Sigmoid colon (tissue), 7 donors: ENCODE data around the gene UBE2Q1. TPM values are rescaled to one million over a fixed set of nuclear protein-coding genes. Genes with fewer than 3 reads are reported as not detected.

Experiments
- DNase-seq: peaks from one replicate; pipeline ENCODE4 v3.0.0-alpha.2; 2019
- H3K27ac ChIP-seq, 4 donors: fragments of 200-600 bp; sonication (generic); one replicate each; pipeline ENCODE4 v1.5.1; 2016 to 2019; ENCODE audit warnings: mild to moderate bottlenecking in 1 of 4
- H3K27me3 ChIP-seq, 3 donors: fragments of 200-600 bp; sonication (generic); one replicate each; pipeline ENCODE4 v1.5.1; 2019; ENCODE audit warnings: mild to moderate bottlenecking in 1 of 3
- H3K36me3 ChIP-seq, 4 donors: fragments of 200-600 bp; sonication (generic); one replicate each; pipeline ENCODE4 v1.5.1; 2016 to 2019
- H3K4me1 ChIP-seq, 4 donors: fragments of 200-600 bp; sonication (generic); one replicate each; pipeline ENCODE4 v1.5.1; 2017 to 2019
- H3K4me3 ChIP-seq, 4 donors: fragments of 200-600 bp; sonication (generic); one replicate each; pipeline ENCODE4 v1.5.1; 2017 to 2019; ENCODE audit warnings: mild to moderate bottlenecking in 2 of 4, moderate library complexity in 1 of 4
- H3K9me3 ChIP-seq, 4 donors: fragments of 200-600 bp in 3 of 4; sonication (generic) in 3 of 4; one replicate each; pipeline versions ENCODE4 v1.5.1 to v1.6.1; 2013 to 2019
- CTCF ChIP-seq, 4 experiments: fragments of 450-650 bp in 3 of 4; fragments of 200-600 bp in 1 of 4; IDR thresholded peaks; one replicate each; pipeline ENCODE4 v1.5.1; 2016 to 2019; ENCODE audit warnings: antibody characterized with exemption in 4 of 4, mild to moderate bottlenecking in 3 of 4, moderate library complexity in 2 of 4
- EP300 ChIP-seq, 4 donors: sonication (generic); formaldehyde crosslinking; IDR thresholded peaks; one replicate each; pipeline ENCODE4 v1.6.1; 2017; ENCODE audit warnings: antibody characterized with exemption in 4 of 4
- POLR2A ChIP-seq, 2 donors: fragments of 450-650 bp; IDR thresholded peaks; one replicate each; pipeline ENCODE4 v1.6.1; 2016; ENCODE audit warnings: antibody characterized with exemption in 2 of 2, mild to moderate bottlenecking in 2 of 2, moderate library complexity in 2 of 2
- POLR2AphosphoS5 ChIP-seq, 4 donors: sonication (generic); formaldehyde crosslinking; IDR thresholded peaks; one replicate each; pipeline ENCODE4 v1.6.1; 2017; ENCODE audit warnings: antibody characterized with exemption in 4 of 4
- WGBS, 2 donors: extraction: QIAGEN DNeasy Blood & Tissue Kit; methylation state at CpG; one replicate each; pipeline ENCODE4 v1.1.7; 2013; 5-methylcytosine and 5-hydroxymethylcytosine counted together
- intact Hi-C: fragments of 100-400 bp; cut with DNase I; formaldehyde crosslinking; loops from one replicate; pipeline ENCODE4 v1.15.1; 2023
- polyA plus RNA-seq, 3 donors: library from polyadenylated mRNA; stranded (reverse); fragments of 200-250 nt; gene quantifications; one replicate each; pipeline ENCODE4 v1.2.3, GENCODE V29; 2013
- total RNA-seq, 4 donors: library from RNA; depleted of rRNA; stranded (reverse); fragments of >200 nt; gene quantifications; one replicate each; pipeline ENCODE4 v1.1.0, GENCODE V29; 2016
- donor health status: healthy with polysubstance abuse.
- donor health status: Bipolar disorder and iron deficiency.
- donor health status: healthy.

Gene UBE2Q1
- total and polyA plus RNA-seq, 7 donors: 15.1 to 40.7 (median 18.9) TPM

GRCh38 chr1:154594811-154595210 is 36.3 kb upstream of the UBE2Q1 start:
- Histone ChIP-seq H3K4me3 (no peak overlapping the region), H3K27me3 (no peaks in the 10 kb centered on the region), H3K4me1 (peaks cover 0 to 11% (median 9%) of the 10 kb centered on the region in 4 donors), H3K36me3 (peaks cover 34 to 95% (median 78%) of the 10 kb centered on the region in 4 donors), H3K9me3 (no peaks in the 10 kb centered on the region), H3K27ac (no peak overlapping the region)
- intact Hi-C loops: no loop called here
- no peak for DNase-seq
- 92 to 93% methylated on average over 7 of the region's 7 CpGs for whole genome bisulfite sequencing, 2 donors
- TF ChIP-seq POLR2A (IDR thresholded peaks at IDR 0.05): no peak
- no peak for TF ChIP-seq POLR2AphosphoS5 (IDR thresholded peaks at IDR 0.05)
- no peak for TF ChIP-seq CTCF (IDR thresholded peaks at IDR 0.05)
- TF ChIP-seq EP300 (IDR thresholded peaks at IDR 0.05): no peak

- no peak overlapping the region for H3K27ac ChIP-seq
- no peaks in the 10 kb centered on the region for H3K4me1 ChIP-seq
- no peaks in the 10 kb centered on the region for H3K9me3 ChIP-seq
- no peak for DNase-seq
- no peaks in the 10 kb centered on the region for H3K27me3 ChIP-seq
- peaks cover 48 to 99% (median 86%) of the 10 kb centered on the region in 4 donors for H3K36me3 ChIP-seq
- no peak overlapping the region for H3K4me3 ChIP-seq
- intact Hi-C loops: no loop called here
- TF ChIP-seq POLR2A (IDR thresholded peaks at IDR 0.05): no peak
- no peak for TF ChIP-seq POLR2AphosphoS5 (IDR thresholded peaks at IDR 0.05)
- no peak for TF ChIP-seq EP300 (IDR thresholded peaks at IDR 0.05)
- TF ChIP-seq CTCF (IDR thresholded peaks at IDR 0.05): no peak
These were observed 34.9 kb upstream of the UBE2Q1 start for GRCh38 chr1:154593390-154593789.

GRCh38 chr1:154591206-154591605 is 32.7 kb upstream of the UBE2Q1 start:
- no peak for DNase-seq
- Histone ChIP-seq H3K4me3 (no peak overlapping the region), H3K27me3 (no peaks in the 10 kb centered on the region), H3K4me1 (no peaks in the 10 kb centered on the region), H3K9me3 (no peaks in the 10 kb centered on the region), H3K36me3 (peaks cover 42 to 99% (median 87%) of the 10 kb centered on the region in 4 donors), H3K27ac (no peak overlapping the region)
- intact Hi-C loops: no loop called here
- WGBS, 2 donors: 93 to 96% methylated on average over 7 of the region's 7 CpGs
- no peak for TF ChIP-seq POLR2AphosphoS5 (IDR thresholded peaks at IDR 0.05)
- no peak for TF ChIP-seq EP300 (IDR thresholded peaks at IDR 0.05)
- no peak for TF ChIP-seq POLR2A (IDR thresholded peaks at IDR 0.05)
- TF ChIP-seq CTCF (IDR thresholded peaks at IDR 0.05): no peak

- no peaks in the 10 kb centered on the region for H3K9me3 ChIP-seq
- WGBS, 2 donors: 77 to 84% methylated on average over 5 of the region's 5 CpGs
- intact Hi-C loops: no loop called here
- no peak for DNase-seq
- no peak overlapping the region for H3K27ac ChIP-seq
- TF ChIP-seq EP300 (IDR thresholded peaks at IDR 0.05) (no peak), CTCF (IDR thresholded peaks at IDR 0.05) (no peak), POLR2AphosphoS5 (IDR thresholded peaks at IDR 0.05) (no peak), POLR2A (IDR thresholded peaks at IDR 0.05) (no peak)
- no peak overlapping the region for H3K4me3 ChIP-seq
- peaks cover 42 to 99% (median 87%) of the 10 kb centered on the region in 4 donors for H3K36me3 ChIP-seq
- H3K27me3 ChIP-seq: no peaks in the 10 kb centered on the region
- no peaks in the 10 kb centered on the region for H3K4me1 ChIP-seq
These were observed 32.3 kb upstream of the UBE2Q1 start for GRCh38 chr1:154590756-154591155.

GRCh38 chr1:154589780-154590179 is 31.3 kb upstream of the UBE2Q1 start:
- no peak overlapping the region for H3K27ac ChIP-seq
- intact Hi-C loops: no loop called here
- no peak for DNase-seq
- no peaks in the 10 kb centered on the region for H3K9me3 ChIP-seq
- no peaks in the 10 kb centered on the region for H3K4me1 ChIP-seq
- H3K36me3 ChIP-seq: peaks cover 50 to 99% (median 88%) of the 10 kb centered on the region in 4 donors
- WGBS, 2 donors: 81% methylated on average over 10 of the region's 10 CpGs
- no peaks in the 10 kb centered on the region for H3K27me3 ChIP-seq
- TF ChIP-seq CTCF (IDR thresholded peaks at IDR 0.05) (no peak), EP300 (IDR thresholded peaks at IDR 0.05) (no peak), POLR2A (IDR thresholded peaks at IDR 0.05) (no peak), POLR2AphosphoS5 (IDR thresholded peaks at IDR 0.05) (no peak)
- no peak overlapping the region for H3K4me3 ChIP-seq
